ENCODE data around the gene MIOS.
"Not testable (repeated sequence)": the region's sequence is repeated elsewhere in the genome, so short reads cannot be mapped to it uniquely, and the experiment has no call there.

The MIOS gene

GRCh38 chr7:7647495-7648036 lies 80.9 kb downstream of the MIOS start:
- DNase-seq (ENCODE audit: low read depth), result no peak

- DNase-seq (ENCODE audit: low read depth), result no peak
Measured at GRCh38 chr7:7650682-7651206, 84.1 kb downstream of the MIOS start.

- no peak for DNase-seq (ENCODE audit: low read depth)
Measured at GRCh38 chr7:7651479-7651878, 84.8 kb downstream of the MIOS start.

- no peak for DNase-seq (ENCODE audit: low read depth)
Measured at GRCh38 chr7:7652798-7653540, 86.3 kb downstream of the MIOS start.

GRCh38 chr7:7653593-7654187 lies 87.0 kb downstream of the MIOS start:
- no peak for DNase-seq (ENCODE audit: low read depth)

GRCh38 chr7:7654964-7655715 lies 88.5 kb downstream of the MIOS start:
- no peak for DNase-seq (ENCODE audit: low read depth)

GRCh38 chr7:7656459-7656858 lies 89.8 kb downstream of the MIOS start:
- not testable (repeated sequence) for DNase-seq (ENCODE audit: low read depth)

All from GM04503 (cell line).